Stimulated activated CD8-positive, alpha-beta memory T cell treated with anti-CD3 and anti-CD28 coated beads, Interleukin-4, amount 100 ng/mL, for 4 hours (primary cell): ENCODE measurements around the gene BRIP1.
A peak's percentile ranks its signal among the peaks of the same experiment; 100 is the strongest.

Experiments
- DNase-seq, 2 donors: peaks; one replicate each; pipeline ENCODE4 v3.0.0-alpha.2; 2020; ENCODE audit warnings: low read depth in 2 of 2, low spot score in 1 of 2

Gene BRIP1

DNA sequence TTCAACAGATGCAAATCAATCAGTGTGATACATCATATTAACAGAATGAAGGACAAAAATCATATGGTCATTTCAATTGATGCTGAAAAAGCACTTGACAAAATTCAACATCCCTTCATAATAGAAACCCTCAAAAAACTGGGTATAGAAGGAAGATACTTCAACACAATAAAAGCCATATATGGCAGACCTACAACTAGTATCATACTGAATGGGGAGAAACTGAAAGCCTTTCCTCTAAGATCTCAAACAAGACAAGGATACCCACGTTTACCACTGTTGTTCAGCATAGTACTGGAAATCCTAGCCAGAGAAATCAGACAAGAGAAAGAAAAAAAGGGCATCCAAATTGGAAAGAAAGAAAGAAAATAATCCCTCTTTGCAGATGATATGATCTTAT is 225.2 kb downstream of the BRIP1 start:
- no peak for DNase-seq

DNA sequence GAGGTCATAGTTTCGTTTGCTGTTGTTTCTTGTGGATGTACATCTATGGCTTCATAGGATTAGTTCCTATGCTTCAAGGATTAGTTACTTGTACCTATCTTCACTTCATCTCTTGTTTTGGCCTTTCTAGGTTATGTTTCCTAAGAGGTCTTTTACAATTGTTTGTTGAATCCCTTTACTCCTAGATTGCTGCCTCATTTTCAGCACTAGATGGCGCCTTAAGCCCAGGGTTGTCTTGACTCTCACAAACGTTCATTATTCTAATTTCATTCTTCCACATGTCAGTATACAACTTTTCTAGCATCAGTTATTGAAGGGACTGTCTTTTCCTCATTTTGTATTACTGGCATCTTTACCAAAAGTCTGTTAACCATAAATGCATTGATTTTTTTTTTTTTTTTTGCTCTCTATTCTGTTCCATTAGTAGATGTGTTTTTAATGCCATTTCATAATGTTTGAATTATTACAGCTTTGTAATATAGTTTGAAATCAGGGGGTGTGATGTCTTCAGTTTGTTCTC is 227.4 kb downstream of the BRIP1 start:
- peak in 1 of 2 donors; percentile 25 for DNase-seq

DNA sequence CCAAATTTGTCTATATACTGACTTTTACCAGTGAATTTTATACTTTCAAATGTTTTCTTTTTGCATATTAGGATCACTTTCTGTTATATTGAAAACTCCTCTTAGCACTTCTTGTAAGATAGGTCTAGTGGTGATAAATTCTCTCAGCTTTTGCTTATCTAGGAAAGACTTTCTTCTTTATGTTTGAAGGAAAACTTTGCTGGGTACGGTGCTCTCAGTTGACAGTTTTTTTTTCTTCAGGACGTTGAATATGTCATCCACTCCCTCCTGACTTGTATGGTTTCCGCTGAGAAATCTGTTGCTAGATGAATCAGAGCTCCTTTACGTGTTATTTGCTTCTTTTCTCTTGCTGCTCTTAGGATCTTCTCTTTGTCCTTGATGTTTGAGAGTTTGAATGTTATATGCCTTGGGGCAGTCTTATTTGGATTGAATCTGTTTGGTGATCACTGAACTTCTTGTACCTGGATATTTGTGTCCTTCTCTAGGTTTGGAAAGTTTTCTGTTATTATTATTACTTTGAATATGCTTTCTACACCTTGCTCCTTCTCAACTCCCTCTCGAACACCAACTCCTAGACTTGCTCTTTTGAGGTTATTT is 228.3 kb downstream of the BRIP1 start:
- no peak for DNase-seq

DNA sequence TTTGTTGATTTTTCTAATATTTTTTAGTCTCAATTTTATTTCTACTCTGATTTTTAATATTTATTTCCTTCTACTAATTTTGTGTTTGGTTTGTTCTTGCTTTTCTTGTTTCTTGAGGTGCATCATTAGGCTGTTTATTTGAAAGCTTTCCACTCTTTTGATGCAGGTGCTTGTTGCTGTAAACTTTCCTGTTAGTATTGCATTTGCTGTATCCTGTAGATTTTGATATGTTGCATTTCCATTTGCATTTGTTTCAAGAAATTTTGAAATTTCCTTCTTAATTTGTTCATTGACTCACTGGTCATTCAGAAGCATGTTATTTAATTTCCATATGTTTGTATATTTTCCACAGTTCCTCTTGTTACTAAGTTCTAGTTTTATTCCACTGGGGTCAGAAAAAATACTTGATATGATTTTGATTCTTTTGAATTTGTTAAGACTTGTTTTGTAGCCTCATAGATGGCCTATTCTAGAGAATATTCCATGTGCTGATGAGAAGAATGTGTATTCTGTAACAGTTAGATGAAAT is 229.3 kb downstream of the BRIP1 start:
- DNase-seq = no peak

DNA sequence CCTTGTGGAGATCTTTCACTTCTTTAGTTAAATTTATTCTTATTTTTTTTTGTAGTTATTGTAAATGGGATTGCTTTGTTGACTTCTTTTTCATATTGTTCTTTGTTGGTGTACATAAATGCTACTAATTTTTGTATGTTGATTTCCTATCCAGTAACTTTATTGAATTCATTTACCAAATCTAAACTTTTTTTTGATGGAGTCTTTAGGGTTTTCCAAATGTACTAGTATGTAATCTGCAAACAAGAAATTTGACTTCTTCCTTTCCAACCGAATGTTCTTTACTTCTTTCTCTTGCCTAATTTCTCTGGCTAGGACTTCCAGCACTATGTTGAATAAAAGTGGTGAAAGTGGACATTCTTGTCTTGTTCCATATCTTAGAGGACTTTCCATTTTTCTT is 230.5 kb downstream of the BRIP1 start:
- DNase-seq = no peak

DNA sequence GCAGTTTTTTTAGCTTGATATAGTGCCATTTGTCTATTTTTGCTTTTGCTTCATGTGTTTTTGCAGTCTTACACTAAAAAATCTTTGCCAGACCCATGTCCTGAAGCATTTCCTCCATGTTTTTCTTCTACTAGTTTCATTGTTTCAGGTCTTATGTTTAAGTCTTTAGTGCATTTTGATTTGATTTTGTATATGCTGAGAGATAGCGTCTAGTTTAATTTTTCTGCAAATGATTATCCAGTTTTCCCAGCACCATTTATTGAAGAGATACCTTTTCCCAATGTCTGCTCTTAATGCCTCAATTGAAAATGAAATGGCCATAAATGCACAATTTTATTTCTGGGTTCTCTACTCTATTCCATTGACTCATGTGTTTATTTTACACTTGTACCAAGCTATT is 231.5 kb downstream of the BRIP1 start:
- no peak for DNase-seq
